Mucosa of descending colon (tissue), 3 donors: ENCODE measurements around the gene LARGE1. TPM values are rescaled to one million over a fixed set of nuclear protein-coding genes. Genes with fewer than 3 reads are reported as not detected.

Experiments
- ATAC-seq: fragments of 200-7000 bp; cut with Tn5 transposase; one replicate; pipeline ENCODE4 v1.9.1; 2020; ENCODE audit warnings: mild to moderate bottlenecking, moderate library complexity
- DNase-seq, 3 donors: peaks; one replicate each; pipeline ENCODE4 v3.0.0-alpha.2; 2020
- H3K36me3 ChIP-seq: fragments of 200-600 bp; one replicate; pipeline ENCODE4 v1.8.0; 2021; ENCODE audit warnings: low read depth, mild to moderate bottlenecking
- H3K4me1 ChIP-seq: fragments of 200-600 bp; one replicate; pipeline ENCODE4 v1.8.0; 2021; ENCODE audit warnings: low read depth, mild to moderate bottlenecking
- H3K4me3 ChIP-seq: fragments of 200-600 bp; one replicate; pipeline ENCODE4 v1.8.0; 2021; ENCODE audit warnings: mild to moderate bottlenecking
- H3K9me3 ChIP-seq: fragments of 200-600 bp; one replicate; pipeline ENCODE4 v1.8.0; 2021; ENCODE audit warnings: mild to moderate bottlenecking
- CTCF ChIP-seq: fragments of 200-600 bp; IDR thresholded peaks from one replicate; pipeline ENCODE4 v1.8.0; 2022; ENCODE audit warnings: antibody characterized with exemption, mild to moderate bottlenecking
- intact Hi-C, 2 donors: fragments of 100-400 bp; cut with DNase I in 1 of 2; cut with micrococcal nuclease in 1 of 2; formaldehyde crosslinking; loops; one replicate each; pipeline versions ENCODE4 v1.11.0 to v1.11.1; 2022; cut with DNase I, micrococcal nuclease
- total RNA-seq, 3 donors: library from RNA; stranded (reverse); fragmentation: NEBNext Ultra II Directional in 2 of 3; extraction: Animal tissue kit (Norgen Biotek cat#: 25700) in 2 of 3; gene quantifications; one replicate each; pipeline versions ENCODE4 v1.2.1 to v1.2.4, GENCODE V29; 2021 to 2023
- donor health status: DM: no; HTN: no; CAD: no; lungs with moderate emphysema.
- donor health status: DM: no; HTN: no; CAD: no.
- donor health status: DM: no; HTN: yes; CAD: no.

The LARGE1 gene
- total RNA-seq, 3 donors from 2014 or later: 29.3 to 93.8 (median 67.7) TPM

DNA sequence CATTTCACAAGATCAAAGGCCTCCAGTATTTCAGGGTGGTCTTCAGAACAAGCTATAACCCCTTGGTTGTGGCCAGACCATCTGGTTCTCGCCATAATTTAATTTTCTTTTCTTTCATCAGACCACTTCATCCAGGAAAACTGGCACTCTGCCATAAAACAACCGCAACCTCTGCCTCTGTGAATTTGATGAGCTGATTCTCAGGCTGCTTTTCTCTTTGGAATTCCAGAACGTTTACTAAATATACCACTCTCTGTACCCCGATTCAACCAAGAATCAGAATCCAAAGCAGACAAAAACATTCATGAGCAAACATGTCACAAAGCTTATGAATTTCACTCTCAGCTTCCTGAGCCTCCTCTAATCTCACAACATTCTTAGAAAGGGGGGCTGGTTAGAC is 530.3 kb downstream of the LARGE1 start:
- ATAC-seq (no peak), DNase-seq (no peak)
- TF ChIP-seq CTCF: no peak
- intact Hi-C loops: no loop called here
- Histone ChIP-seq H3K9me3 (no peaks in the 10 kb centered on the region), H3K4me3 (no peak overlapping the region), H3K36me3 (no peaks in the 10 kb centered on the region), H3K4me1 (peaks cover 6% of the 10 kb centered on the region)

DNA sequence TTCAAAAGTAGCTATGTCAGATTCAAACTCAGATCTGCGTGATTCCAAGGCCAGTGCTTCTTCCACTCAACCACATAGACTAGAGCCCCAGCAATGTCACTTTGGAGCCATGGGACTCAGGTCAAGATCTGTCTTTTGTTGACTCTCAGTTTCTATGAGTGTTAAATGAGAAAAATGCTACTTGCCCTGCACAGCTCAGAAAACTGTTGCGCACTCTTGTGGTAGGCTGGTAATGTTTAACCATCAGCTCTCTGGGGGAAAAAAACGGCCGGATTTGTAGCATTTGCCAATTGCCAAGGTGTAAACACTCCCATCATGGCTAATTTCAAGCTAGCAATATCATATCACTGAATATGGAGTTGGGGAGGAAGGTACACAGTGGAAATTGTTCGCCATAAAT is 534.0 kb downstream of the LARGE1 start:
- H3K4me3 ChIP-seq: no peak overlapping the region
- no peak for TF ChIP-seq CTCF
- no peaks in the 10 kb centered on the region for H3K36me3 ChIP-seq
- ATAC-seq (no peak), DNase-seq (no peak)
- no peaks in the 10 kb centered on the region for H3K9me3 ChIP-seq
- no peaks in the 10 kb centered on the region for H3K4me1 ChIP-seq
- intact Hi-C loops: no loop called here

DNA sequence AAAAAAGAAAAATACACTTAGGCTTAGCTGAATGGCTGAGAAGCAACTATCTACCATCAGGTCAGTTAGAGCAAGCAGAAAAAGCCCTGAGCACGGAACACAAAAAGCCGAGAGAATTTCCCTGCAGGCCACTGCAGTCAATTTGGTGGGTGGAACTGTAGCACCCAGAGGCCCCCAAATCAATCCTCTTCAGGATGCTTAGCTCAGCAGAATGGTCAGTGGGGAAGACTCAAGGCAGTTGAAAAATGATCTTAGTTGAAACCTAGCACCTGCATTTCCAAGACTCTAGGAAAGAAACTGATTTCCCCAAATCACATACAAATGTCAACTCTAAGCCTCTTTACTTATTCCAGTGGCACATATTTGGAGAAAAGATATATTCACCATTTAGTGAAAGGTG is 534.7 kb downstream of the LARGE1 start:
- DNase-seq (no peak), ATAC-seq (no peak)
- no peaks in the 10 kb centered on the region for H3K36me3 ChIP-seq
- no peaks in the 10 kb centered on the region for H3K9me3 ChIP-seq
- H3K4me3 ChIP-seq: no peak overlapping the region
- intact Hi-C loops: no loop called here
- no peak for TF ChIP-seq CTCF
- no peaks in the 10 kb centered on the region for H3K4me1 ChIP-seq

GRCh38 chr22:33382436-33382835 is 537.8 kb downstream of the LARGE1 start:
- Histone ChIP-seq H3K9me3 (peaks cover 2% of the 10 kb centered on the region), H3K4me3 (no peak overlapping the region), H3K4me1 (no peaks in the 10 kb centered on the region), H3K36me3 (no peaks in the 10 kb centered on the region)
- TF ChIP-seq CTCF: no peak
- ATAC-seq: no peak
- intact Hi-C loops: no loop called here
- no peak for DNase-seq

- intact Hi-C loops: no loop called here
Observed at GRCh38 chr22:33381531-33382406, 538.5 kb downstream of the LARGE1 start.

More at GRCh38 chr22:33381531-33382406, 538.5 kb downstream of the LARGE1 start:
- Histone ChIP-seq H3K9me3 (peaks cover 6% of the 10 kb centered on the region), H3K36me3 (no peaks in the 10 kb centered on the region), H3K4me3 (no peak overlapping the region), H3K4me1 (no peaks in the 10 kb centered on the region)
- ATAC-seq: no peak
- no peak for DNase-seq
- no peak for TF ChIP-seq CTCF
